ENCODE measurements around the gene ARPC4.

GRCh38 chr3:9781551-9781950, 11.3 kb upstream of the ARPC4 start:
- TF ChIP-seq GATA3 (IDR thresholded peaks at IDR 0.05; ENCODE audit: low read depth, low read length) (no peak), GATA2 (IDR thresholded peaks at IDR 0.05; ENCODE audit: low read depth, low read length) (no peak)

Measured in SH-SY5Y (cell line).